Lower lobe of right lung (tissue), 2 donors: ENCODE results near the gene BAZ2B. TPM values are rescaled to one million over a fixed set of nuclear protein-coding genes. Genes with fewer than 3 reads are reported as not detected.

Experiments used
- ATAC-seq, 2 donors: fragments of 200-7000 bp; cut with Tn5 transposase; one replicate each; pipeline ENCODE4 v1.9.1; 2020 to 2022; ENCODE audit warnings: mild to moderate bottlenecking in 2 of 2, moderate library complexity in 2 of 2
- DNase-seq: peaks from one replicate; pipeline ENCODE4 v3.0.0-alpha.2; 2020
- H3K27ac ChIP-seq: fragments of 200-600 bp; one replicate; pipeline ENCODE4 v1.8.0; 2022
- H3K27me3 ChIP-seq: fragments of 200-600 bp; one replicate; pipeline ENCODE4 v1.8.0; 2022; ENCODE audit warnings: low read depth
- H3K36me3 ChIP-seq: fragments of 200-600 bp; one replicate; pipeline ENCODE4 v1.8.0; 2022; ENCODE audit warnings: mild to moderate bottlenecking
- H3K4me1 ChIP-seq: fragments of 200-600 bp; one replicate; pipeline ENCODE4 v1.8.0; 2022
- H3K4me3 ChIP-seq: fragments of 200-600 bp; one replicate; pipeline ENCODE4 v1.8.0; 2022; ENCODE audit warnings: mild to moderate bottlenecking
- H3K9me3 ChIP-seq: fragments of 200-600 bp; one replicate; pipeline ENCODE4 v1.8.0; 2022
- CTCF ChIP-seq: fragments of 200-600 bp; IDR thresholded peaks from one replicate; pipeline ENCODE4 v1.8.0; 2022; ENCODE audit warnings: antibody characterized with exemption, mild to moderate bottlenecking
- intact Hi-C: fragments of 100-400 bp; cut with DNase I; formaldehyde crosslinking; loops from one replicate; pipeline ENCODE4 v1.11.0; 2022
- total RNA-seq: library from RNA; stranded (reverse); fragmentation: NEBNext Ultra II Directional; extraction: Animal tissue kit (Norgen Biotek cat#: 25700); gene quantifications from one replicate; pipeline ENCODE4 v1.2.1, GENCODE V29; 2021
- donor health status: DM: no; HTN: yes; CAD: no; lungs with severe emphysema.

The BAZ2B gene
- total RNA-seq, 1 donor from 2014 or later: 97.4 TPM

DNA sequence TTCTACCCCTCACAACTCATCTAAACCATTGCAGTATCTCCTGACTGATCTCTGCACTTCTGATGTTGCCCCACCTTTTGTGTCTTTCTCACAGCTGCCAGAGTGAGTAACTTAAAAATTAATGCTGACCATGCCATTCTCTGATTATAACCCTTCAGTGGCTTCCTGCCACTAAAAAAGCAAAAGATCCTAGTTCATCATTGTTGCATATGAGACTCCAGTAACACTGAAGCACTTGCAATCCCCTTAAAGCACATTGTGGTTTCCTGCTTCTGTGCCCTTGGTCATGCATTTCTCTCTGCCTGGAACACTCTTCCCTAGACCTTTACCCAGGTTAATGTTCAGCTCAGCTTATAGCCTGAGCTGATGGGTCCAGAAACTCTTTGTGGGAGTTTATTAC, 234.8 kb downstream of the BAZ2B start:
- peaks cover 59% of the 10 kb centered on the region for H3K36me3 ChIP-seq
- DNase-seq: no peak
- no peaks in the 10 kb centered on the region for H3K9me3 ChIP-seq
- no peak for ATAC-seq
- TF ChIP-seq CTCF: no peak
- no peaks in the 10 kb centered on the region for H3K4me1 ChIP-seq
- H3K4me3 ChIP-seq: no peak overlapping the region
- H3K27me3 ChIP-seq: no peaks in the 10 kb centered on the region
- intact Hi-C loops: no loop called here
- H3K27ac ChIP-seq: no peak overlapping the region

DNA sequence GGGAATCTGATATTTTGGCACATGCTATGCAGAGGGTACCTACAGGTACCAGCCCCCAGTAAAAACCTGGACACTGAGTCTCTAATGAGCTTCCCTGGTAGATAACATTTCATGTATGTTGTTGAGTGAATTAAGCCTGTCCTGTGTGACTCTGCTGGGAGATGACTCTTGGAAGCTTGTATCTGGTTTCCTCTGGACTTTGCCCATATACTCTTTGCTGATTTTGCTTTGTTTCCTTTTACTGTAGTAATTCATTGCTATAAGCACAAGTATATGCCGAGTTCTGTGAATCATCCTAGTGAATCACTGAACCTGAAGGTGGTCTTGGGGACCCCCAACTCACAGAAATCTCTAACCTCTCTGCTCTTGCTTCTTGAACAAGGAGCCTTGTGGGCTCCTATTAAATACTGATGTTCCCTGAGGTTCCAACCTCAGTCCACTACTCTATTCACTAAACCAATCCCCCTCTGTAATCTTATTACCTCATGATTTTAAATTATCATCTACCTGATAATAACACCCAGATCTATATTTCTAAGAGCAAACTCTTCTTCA, 235.6 kb downstream of the BAZ2B start:
- ATAC-seq (no peak), DNase-seq (no peak)
- Histone ChIP-seq H3K36me3 (peaks cover 51% of the 10 kb centered on the region), H3K4me1 (no peaks in the 10 kb centered on the region), H3K27me3 (no peaks in the 10 kb centered on the region), H3K4me3 (no peak overlapping the region), H3K27ac (no peak overlapping the region), H3K9me3 (no peaks in the 10 kb centered on the region)
- intact Hi-C loops: no loop called here
- TF ChIP-seq CTCF: no peak

DNA sequence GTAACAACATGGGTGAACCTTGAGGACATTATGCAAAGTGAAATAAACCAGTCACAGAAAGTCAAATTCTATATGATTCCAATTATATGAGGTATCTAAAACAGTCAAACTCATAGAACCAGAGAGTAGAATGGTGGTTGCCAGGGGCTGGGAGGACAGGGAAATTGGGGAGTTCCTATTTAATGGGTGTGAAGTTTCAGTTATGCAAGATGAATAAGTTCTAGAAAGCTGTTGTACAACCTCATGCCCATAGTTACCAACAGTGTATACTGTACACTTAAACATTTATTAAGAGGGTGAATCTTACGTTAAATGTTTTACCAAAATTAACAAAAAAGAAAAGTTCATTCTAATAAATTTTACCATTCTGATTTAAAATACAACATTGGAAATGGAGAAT, 237.2 kb downstream of the BAZ2B start:
- no peaks in the 10 kb centered on the region for H3K9me3 ChIP-seq
- DNase-seq (no peak), ATAC-seq (no peak)
- TF ChIP-seq CTCF: no peak
- intact Hi-C loops: no loop called here
- no peak overlapping the region for H3K27ac ChIP-seq
- H3K4me1 ChIP-seq: no peaks in the 10 kb centered on the region
- peaks cover 49% of the 10 kb centered on the region for H3K36me3 ChIP-seq
- no peaks in the 10 kb centered on the region for H3K27me3 ChIP-seq
- no peak overlapping the region for H3K4me3 ChIP-seq

DNA sequence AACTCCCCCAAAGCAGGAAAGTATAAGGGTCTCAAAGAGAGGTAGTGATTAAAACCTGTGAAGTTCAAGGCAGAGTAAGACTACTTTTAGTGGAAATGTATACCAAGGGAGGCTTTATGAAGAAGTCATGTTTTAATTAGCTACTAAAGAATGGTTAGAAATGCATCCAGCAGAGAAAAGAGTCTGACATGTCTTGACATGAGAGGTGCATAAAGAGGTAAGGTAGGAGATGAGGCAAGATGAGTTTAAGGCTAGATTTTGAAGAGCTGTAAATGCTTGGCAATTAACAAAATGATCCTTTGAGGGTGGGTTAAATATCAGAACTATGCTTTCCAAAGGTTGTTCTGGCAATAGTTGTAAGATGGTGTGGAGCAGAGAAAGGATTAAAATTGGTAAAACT, 241.1 kb downstream of the BAZ2B start:
- Histone ChIP-seq H3K27me3 (no peaks in the 10 kb centered on the region), H3K27ac (no peak overlapping the region), H3K4me3 (no peak overlapping the region), H3K9me3 (no peaks in the 10 kb centered on the region), H3K36me3 (peaks cover 54% of the 10 kb centered on the region), H3K4me1 (no peaks in the 10 kb centered on the region)
- intact Hi-C loops: no loop called here
- DNase-seq (no peak), ATAC-seq (no peak)
- no peak for TF ChIP-seq CTCF

GRCh38 chr2:159371506-159371905, 244.8 kb downstream of the BAZ2B start:
- H3K36me3 ChIP-seq: peaks cover 78% of the 10 kb centered on the region
- intact Hi-C loops: no loop called here
- H3K27me3 ChIP-seq: no peaks in the 10 kb centered on the region
- ATAC-seq (no peak), DNase-seq (no peak)
- TF ChIP-seq CTCF: no peak
- H3K27ac ChIP-seq: no peak overlapping the region
- H3K4me1 ChIP-seq: no peaks in the 10 kb centered on the region
- H3K4me3 ChIP-seq: no peak overlapping the region
- H3K9me3 ChIP-seq: no peaks in the 10 kb centered on the region

- TF ChIP-seq CTCF: no peak
- no peak for DNase-seq
- no peaks in the 10 kb centered on the region for H3K27me3 ChIP-seq
- H3K27ac ChIP-seq: no peak overlapping the region
- H3K4me1 ChIP-seq: no peaks in the 10 kb centered on the region
- H3K9me3 ChIP-seq: no peaks in the 10 kb centered on the region
- no peak overlapping the region for H3K4me3 ChIP-seq
- intact Hi-C loops: no loop called here
- no peak for ATAC-seq
- H3K36me3 ChIP-seq: peaks cover 82% of the 10 kb centered on the region
These were observed 249.8 kb downstream of the BAZ2B start for GRCh38 chr2:159366538-159366937.
